B cell (primary cell): ENCODE results near the gene EVL. TPM values are rescaled to one million over a fixed set of nuclear protein-coding genes. Genes with fewer than 3 reads are reported as not detected.
A peak's percentile ranks its signal among the peaks of the same experiment; 100 is the strongest.

ENCODE experiments used
- ATAC-seq: fragments of 200-7000 bp; cut with Tn5 transposase; one replicate; pipeline ENCODE4 v1.10.0; 2021; ENCODE audit warnings: low read depth, mild to moderate bottlenecking, moderate number of reproducible peaks, moderate library complexity
- CTCF ChIA-PET: fragments of 350-600 bp; sonication (Branson Sonifier 250); formaldehyde crosslinking; loops from one replicate; lab custom pipeline; 2021; ENCODE audit warnings: antibody characterized with exemption, inconsistent platforms; lab: Charles Lee
- POLR2A ChIA-PET: fragments of 350-600 bp; sonication (Branson Sonifier 250); formaldehyde crosslinking; loops from one replicate; lab custom pipeline; 2021; ENCODE audit warnings: antibody characterized with exemption; lab: Charles Lee
- DNase-seq: peaks from one replicate; pipeline ENCODE4 v3.0.0; 2013
- H2AFZ ChIP-seq: 2 replicates; pipeline ENCODE4 v1.6.1; 2012; ENCODE audit warnings: mild to moderate bottlenecking, low read depth, low read length; ENCODE audit not compliant: insufficient read depth, poor library complexity, severe bottlenecking
- H3K27ac ChIP-seq, 2 donors: 1 replicate in 1 of 2; 2 replicates in 1 of 2; pipeline ENCODE4 v1.5.1; 2012 to 2013; ENCODE audit warnings: low read length in 2 of 2, mild to moderate bottlenecking in 2 of 2, moderate library complexity in 1 of 2
- H3K27me3 ChIP-seq, 4 experiments: fragments of 200-600 bp in 1 of 4; sonication (generic) in 1 of 4; replicated peaks in 1 of 4; 1 replicate in 2 of 4; 2 replicates in 2 of 4; pipeline versions ENCODE4 v1.6.1 to v1.7.0; 2013 to 2016; ENCODE audit warnings: low read length in 3 of 4, mild to moderate bottlenecking in 2 of 4, mixed read lengths in 1 of 4, moderate library complexity in 1 of 4; ENCODE audit not compliant: insufficient read depth in 4 of 4, control insufficient read depth in 3 of 4; ENCODE audit errors: control extremely low read depth in 1 of 4
- H3K36me3 ChIP-seq, 2 experiments: replicated peaks in 1 of 2; 1 replicate in 1 of 2; 2 replicates in 1 of 2; pipeline versions ENCODE4 v1.6.1 to v1.7.1; 2013; ENCODE audit warnings: low read length in 1 of 2; ENCODE audit not compliant: insufficient read depth in 2 of 2, control insufficient read depth in 1 of 2; ENCODE audit errors: control extremely low read depth in 1 of 2, extremely low read depth in 1 of 2
- H3K4me1 ChIP-seq, 2 donors: fragments of 200-600 bp in 1 of 2; sonication (generic) in 1 of 2; 1 replicate in 1 of 2; 2 replicates in 1 of 2; pipeline versions ENCODE4 v1.5.1 to v1.6.1; 2013 to 2017; ENCODE audit warnings: low read length in 2 of 2; ENCODE audit not compliant: control insufficient read depth in 2 of 2, insufficient read depth in 2 of 2
- H3K4me2 ChIP-seq: replicated peaks from 2 replicates; pipeline ENCODE3; 2012; ENCODE audit warnings: mild to moderate bottlenecking, low read depth, low read length; ENCODE audit not compliant: poor library complexity, severe bottlenecking
- H3K4me3 ChIP-seq, 5 experiments: fragments of 200-600 bp in 1 of 5; sonication (generic) in 1 of 5; 1 replicate in 3 of 5; 2 replicates in 2 of 5; pipeline versions ENCODE4 v1.5.1 to v1.7.0; 2011 to 2016; ENCODE audit warnings: low read length in 4 of 5, mild to moderate bottlenecking in 4 of 5, low read depth in 2 of 5, control low read depth in 1 of 5, moderate library complexity in 1 of 5; ENCODE audit not compliant: insufficient read depth in 1 of 5; ENCODE audit errors: control extremely low read depth in 1 of 5, extremely low read depth in 1 of 5
- H3K79me2 ChIP-seq: fragments of 200-600 bp; sonication (generic); one replicate; pipeline ENCODE4 v1.6.0; 2016; ENCODE audit warnings: low read length; ENCODE audit not compliant: control insufficient read depth, insufficient read depth
- H3K9ac ChIP-seq: fragments of 200-600 bp; sonication (generic); 2 replicates; pipeline ENCODE4 v1.6.1; 2017; ENCODE audit warnings: mild to moderate bottlenecking, low read length, moderate library complexity
- H3K9me3 ChIP-seq, 3 donors: one replicate each; pipeline versions ENCODE4 v1.6.1 to v1.7.1; 2013; ENCODE audit warnings: low read length in 2 of 3; ENCODE audit not compliant: control insufficient read depth in 2 of 3, insufficient read depth in 1 of 3; ENCODE audit errors: control extremely low read depth in 1 of 3
- H4K20me1 ChIP-seq: 2 replicates; pipeline ENCODE4 v1.6.0; 2012; ENCODE audit warnings: mild to moderate bottlenecking, low read length; ENCODE audit not compliant: insufficient read depth, control insufficient read depth, poor library complexity, severe bottlenecking
- H3K27ac Mint-ChIP-seq: one replicate; pipeline ENCODE4 v1.8.0; 2021; ENCODE audit warnings: mixed read lengths
- H3K27me3 Mint-ChIP-seq: one replicate; pipeline ENCODE4 v1.8.0; 2021; ENCODE audit warnings: mixed read lengths
- H3K4me1 Mint-ChIP-seq: one replicate; pipeline ENCODE4 v1.8.0; 2021; ENCODE audit warnings: mixed read lengths
- H3K4me3 Mint-ChIP-seq: one replicate; pipeline ENCODE4 v1.8.0; 2021; ENCODE audit warnings: mixed read lengths
- H3K9me3 Mint-ChIP-seq: one replicate; pipeline ENCODE4 v1.8.0; 2022; ENCODE audit warnings: mixed read lengths; ENCODE audit not compliant: insufficient read depth
- EZH2 ChIP-seq: IDR thresholded peaks from 2 replicates; pipeline ENCODE4 v1.6.1; 2012; ENCODE audit warnings: borderline replicate concordance, low read depth, mild to moderate bottlenecking, moderate library complexity, low read length; ENCODE audit not compliant: insufficient read depth, poor library complexity, severe bottlenecking
- WGBS: methylation state at CpG from one replicate; pipeline ENCODE4 v1.1.5; 2013; ENCODE audit warnings: missing lambda C conversion rate; ENCODE audit not compliant: insufficient coverage; 5-methylcytosine and 5-hydroxymethylcytosine counted together
- intact Hi-C: fragments of 100-400 bp; cut with micrococcal nuclease; formaldehyde crosslinking; loops from one replicate; pipeline ENCODE4 v1.10.0; 2022
- polyA plus RNA-seq: library from polyadenylated mRNA; depleted of rRNA; stranded (reverse); fragments of >200 nt; gene quantifications from 2 replicates; pipeline ENCODE4 v1.2.3, GENCODE V29; 2012
- total RNA-seq, 2 donors: library from RNA; stranded (reverse); fragments of 120-200 nt in 1 of 2; gene quantifications; 1 replicate in 1 of 2; 2 replicates in 1 of 2; pipeline versions ENCODE4 v1.2.3 to v1.2.4, GENCODE V29; 2013 to 2022
- TF ChIP-seq, protein P1 (sequence below): fragments of 200-600 bp; IDR thresholded peaks from one replicate; pipeline ENCODE4 v1.8.0; 2022; ENCODE audit warnings: antibody characterized with exemption, mild to moderate bottlenecking

The EVL gene
- total and polyA plus RNA-seq, 2 donors (not counting 1 experiment from before 2014, with no cell fraction given), result 486 to 892 TPM

GRCh38 chr14:100103250-100104005, 38.2 kb downstream of the EVL start:
- Histone ChIP-seq H4K20me1 (peaks cover 97% of the 10 kb centered on the region), H3K4me2 (peak overlapping the region; percentile 5), H3K4me1 (peaks cover 24 to 39% of the 10 kb centered on the region in 2 donors), H3K36me3 (peaks cover 0 to 91% of the 10 kb centered on the region in 2 experiments), H3K79me2 (peaks cover 98% of the 10 kb centered on the region), H3K9me3 (no peaks in the 10 kb centered on the region), H3K27me3 (no peaks in the 10 kb centered on the region), H3K4me3 (no peak overlapping the region), H3K9ac (no peak overlapping the region), H3K27ac (peak overlapping the region; percentile 25 to 66), H2AFZ (no peak overlapping the region)
- no peak for DNase-seq
- Mint-ChIP-seq H3K4me1 (peaks cover 66% of the 10 kb centered on the region), H3K27ac (peak overlapping the region; percentile 90), H3K9me3 (no peaks in the 10 kb centered on the region), H3K4me3 (peak overlapping the region; percentile 67), H3K27me3 (no peaks in the 10 kb centered on the region)
- CTCF ChIA-PET, result interaction anchor here (0.7 to 24.4 kb wide), 15 partner anchors 10 to 138 kb away, joined by 3 to 495 read pairs (median 5); partner anchors contain the start of gene EVL
- TF ChIP-seq, protein P1, sequence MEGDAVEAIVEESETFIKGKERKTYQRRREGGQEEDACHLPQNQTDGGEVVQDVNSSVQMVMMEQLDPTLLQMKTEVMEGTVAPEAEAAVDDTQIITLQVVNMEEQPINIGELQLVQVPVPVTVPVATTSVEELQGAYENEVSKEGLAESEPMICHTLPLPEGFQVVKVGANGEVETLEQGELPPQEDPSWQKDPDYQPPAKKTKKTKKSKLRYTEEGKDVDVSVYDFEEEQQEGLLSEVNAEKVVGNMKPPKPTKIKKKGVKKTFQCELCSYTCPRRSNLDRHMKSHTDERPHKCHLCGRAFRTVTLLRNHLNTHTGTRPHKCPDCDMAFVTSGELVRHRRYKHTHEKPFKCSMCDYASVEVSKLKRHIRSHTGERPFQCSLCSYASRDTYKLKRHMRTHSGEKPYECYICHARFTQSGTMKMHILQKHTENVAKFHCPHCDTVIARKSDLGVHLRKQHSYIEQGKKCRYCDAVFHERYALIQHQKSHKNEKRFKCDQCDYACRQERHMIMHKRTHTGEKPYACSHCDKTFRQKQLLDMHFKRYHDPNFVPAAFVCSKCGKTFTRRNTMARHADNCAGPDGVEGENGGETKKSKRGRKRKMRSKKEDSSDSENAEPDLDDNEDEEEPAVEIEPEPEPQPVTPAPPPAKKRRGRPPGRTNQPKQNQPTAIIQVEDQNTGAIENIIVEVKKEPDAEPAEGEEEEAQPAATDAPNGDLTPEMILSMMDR, result no peak
- TF ChIP-seq EZH2, result no peak
- WGBS, result 72% methylated on average over 6 of the region's 10 CpGs
- POLR2A ChIA-PET, result interaction anchor here (2.0 kb wide), 1 partner anchor 38 kb away, joined by 5 read pairs; the partner anchor contains the start of gene EVL
- intact Hi-C loops, result loop anchor here (1.0 to 2.0 kb wide), 2 partner anchors 24 to 31 kb away; no protein-coding TSS in a partner anchor
- peak; percentile 31 for ATAC-seq

- ATAC-seq (peak; percentile 62), DNase-seq (no peak)
- intact Hi-C loops, result loop anchor here (1.0 to 2.0 kb wide), 2 partner anchors 25 to 31 kb away; no protein-coding TSS in a partner anchor
- peaks cover 67% of the 10 kb centered on the region for H3K4me1 Mint-ChIP-seq
- Histone ChIP-seq H4K20me1 (peaks cover 97% of the 10 kb centered on the region), H3K4me1 (peaks cover 24 to 42% of the 10 kb centered on the region in 2 donors), H3K27ac (peak overlapping the region in 1 of 2 donors; percentile 66), H3K4me2 (peak overlapping the region; percentile 5), H3K9me3 (no peaks in the 10 kb centered on the region), H3K4me3 (no peak overlapping the region), H2AFZ (no peak overlapping the region), H3K79me2 (peaks cover 98% of the 10 kb centered on the region), H3K9ac (peak overlapping the region; percentile 7), H3K27me3 (no peaks in the 10 kb centered on the region), H3K36me3 (peaks cover 0 to 91% of the 10 kb centered on the region in 2 experiments)
- ChIA-PET POLR2A (interaction anchor here (2.0 kb wide), 1 partner anchor 39 kb away, joined by 5 read pairs; the partner anchor contains the start of gene EVL), CTCF (interaction anchor here (0.6 to 24.4 kb wide), 13 partner anchors 9 to 139 kb away, joined by 3 to 495 read pairs (median 4); partner anchors contain the start of gene EVL)
- TF ChIP-seq EZH2, result no peak
- TF ChIP-seq, protein P1, result no peak
- 82% methylated on average over 2 of the region's 4 CpGs for WGBS
- H3K9me3 Mint-ChIP-seq, result no peaks in the 10 kb centered on the region
- H3K4me3 Mint-ChIP-seq, result peak overlapping the region; percentile 67
- peak overlapping the region; percentile 90 for H3K27ac Mint-ChIP-seq
- H3K27me3 Mint-ChIP-seq, result no peaks in the 10 kb centered on the region
Measured at GRCh38 chr14:100104006-100104352, 38.8 kb downstream of the EVL start.
